Bone marrow (tissue), 2 donors: Measurements from ENCODE around the gene ATP5F1D.

ENCODE experiments used
- DNase-seq, 2 donors: peaks; one replicate each; lab custom pipeline; 2025; lab: John Stamatoyannopoulos, UW

The ATP5F1D gene

GRCh38 chr19:1258163-1258492 lies 16.6 kb downstream of the ATP5F1D start:
- DNase-seq = no peak

GRCh38 chr19:1258707-1259205 lies 17.2 kb downstream of the ATP5F1D start:
- DNase-seq = peak in 1 of 2 donors; percentile 44

- peak; percentile 44 to 78 for DNase-seq
Measured at GRCh38 chr19:1259206-1259875, 17.8 kb downstream of the ATP5F1D start.

- no peak for DNase-seq
Measured at GRCh38 chr19:1259876-1260748, 18.6 kb downstream of the ATP5F1D start.

GRCh38 chr19:1260749-1261537 lies 19.4 kb downstream of the ATP5F1D start:
- peak; percentile 77 to 83 for DNase-seq

GRCh38 chr19:1261538-1261797 lies 19.9 kb downstream of the ATP5F1D start:
- no peak for DNase-seq

- no peak for DNase-seq
Measured at GRCh38 chr19:1261798-1262622, 20.5 kb downstream of the ATP5F1D start.

GRCh38 chr19:1262623-1263123 lies 21.1 kb downstream of the ATP5F1D start:
- DNase-seq = no peak

GRCh38 chr19:1263188-1263587 lies 21.6 kb downstream of the ATP5F1D start:
- DNase-seq = no peak

GRCh38 chr19:1264801-1265614 lies 23.5 kb downstream of the ATP5F1D start:
- DNase-seq = no peak

GRCh38 chr19:1265615-1266128 lies 24.1 kb downstream of the ATP5F1D start:
- DNase-seq = peak; percentile 55 to 84

- peak; percentile 33 to 86 for DNase-seq
Measured at GRCh38 chr19:1266129-1266915, 24.8 kb downstream of the ATP5F1D start.

GRCh38 chr19:1266916-1267476 lies 25.4 kb downstream of the ATP5F1D start:
- peak in 1 of 2 donors; percentile 82 for DNase-seq

GRCh38 chr19:1267477-1268225 lies 26.1 kb downstream of the ATP5F1D start:
- no peak for DNase-seq

- no peak for DNase-seq
Measured at GRCh38 chr19:1268226-1269064, 26.9 kb downstream of the ATP5F1D start.

- peak; percentile 92 for DNase-seq
Measured at GRCh38 chr19:1269065-1269477, 27.5 kb downstream of the ATP5F1D start, which contains the start of gene CIRBP. Gene CIRBP (plus strand): TSS chr19:1269332. CDS start chr19:1270934, 1,602 bp downstream.

- peak; percentile 37 to 83 for DNase-seq
Measured at GRCh38 chr19:1269478-1270212, 28.1 kb downstream of the ATP5F1D start.
